ENCODE data around the gene CENPO. TPM values are rescaled to one million over a fixed set of nuclear protein-coding genes. Genes with fewer than 3 reads are reported as not detected.

Gene CENPO
- total and polyA plus RNA-seq, 2 of the 4 experiments (the other 2 are of a cell fraction): 20.1 to 27.2 TPM

- no peaks in the 10 kb centered on the region for H3K4me1 ChIP-seq (ENCODE audit: control insufficient read depth, insufficient read depth, low read length)
- ChIA-PET CTCF (no interaction called here), POLR2A (ENCODE audit: unreplicated experiment) (no interaction called here)
- no peaks in the 10 kb centered on the region for H3K27me3 ChIP-seq (ENCODE audit: control insufficient read depth, insufficient read depth, low read length)
- no peak overlapping the region for H3K14ac ChIP-seq (replicated peaks; ENCODE audit: low read depth, low read length)
- H4K20me1 ChIP-seq (ENCODE audit: insufficient read depth, low read length): no peaks in the 10 kb centered on the region
- no peak overlapping the region for H2BK120ac ChIP-seq (ENCODE audit: low read depth, low read length)
- no peak overlapping the region for H4K91ac ChIP-seq (ENCODE audit: insufficient read depth, low read depth, low read length)
- H3K4ac ChIP-seq (ENCODE audit: low read depth, low read length): no peak overlapping the region
- H3K4me2 ChIP-seq (ENCODE audit: low read depth, low read length): no peak overlapping the region
- no peak overlapping the region for H3K23ac ChIP-seq (ENCODE audit: low read depth, low read length)
- H3K9ac ChIP-seq (ENCODE audit: low read depth, low read length): no peak overlapping the region
- no peaks in the 10 kb centered on the region for H3K79me1 ChIP-seq (ENCODE audit: low read depth in 1 of 2, low read length in 2 of 2)
- H3K18ac ChIP-seq (ENCODE audit: low read depth, low read length): no peak overlapping the region
- no peak overlapping the region for H2AK9ac ChIP-seq (replicated peaks; ENCODE audit: low read depth, low read length, poor library complexity)
- in situ Hi-C loops (cut with MboI; ENCODE audit: low sequenced_read_pairs): no loop called here
- DNase-seq (no peak), ATAC-seq (ENCODE audit: low read depth) (no peak)
- BruUV-seq (replicated peaks): no TSS peak
- TF ChIP-seq FOS (IDR thresholded peaks at IDR 0.05; ENCODE audit: low read depth, low read length) (no peak), BHLHE40 (IDR thresholded peaks at IDR 0.05; ENCODE audit: low read depth, low read length) (no peak), ELK1 (IDR thresholded peaks at IDR 0.05; ENCODE audit: borderline replicate concordance, low read depth, low read length) (no peak), RCOR1 (IDR thresholded peaks at IDR 0.05; ENCODE audit: insufficient replicate concordance, low read length) (no peak), CEBPB (IDR thresholded peaks at IDR 0.05; ENCODE audit: low read depth, low read length) (no peak), RAD21 (IDR thresholded peaks at IDR 0.05; ENCODE audit: low read length) (no peak), SMC3 (IDR thresholded peaks at IDR 0.05; ENCODE audit: low read depth, low read length) (no peak), POLR2A (IDR thresholded peaks at IDR 0.05; ENCODE audit: low read depth, low read length) (no peak), CHD1 (IDR thresholded peaks at IDR 0.05; ENCODE audit: low read depth, low read length) (no peak), MAFK (IDR thresholded peaks at IDR 0.05; ENCODE audit: low read depth, low read length) (no peak), USF2 (IDR thresholded peaks at IDR 0.05; ENCODE audit: low read depth, low read length) (no peak), NFE2L2 (IDR thresholded peaks at IDR 0.05; ENCODE audit: low read depth, low read length) (no peak), RFX5 (IDR thresholded peaks at IDR 0.05; ENCODE audit: low read depth, low read length) (no peak), MAZ (IDR thresholded peaks at IDR 0.05; ENCODE audit: borderline replicate concordance, low read depth, low read length) (no peak), CTCF (conservative IDR thresholded peaks at IDR 0.05; ENCODE audit: low read depth, low read length) (no peak)
- no peak overlapping the region for H4K5ac ChIP-seq (ENCODE audit: low read depth, low read length)
- intact Hi-C loops (cut with micrococcal nuclease): loop anchor here (10.0 kb wide), 2 partner anchors 289 to 359 kb away; no protein-coding TSS in a partner anchor
- no peaks in the 10 kb centered on the region for H3K9me3 ChIP-seq (ENCODE audit: control insufficient read depth, insufficient read depth, low read length)
- no peak overlapping the region for H2AFZ ChIP-seq (replicated peaks; ENCODE audit: low read length, poor library complexity)
- no peak overlapping the region for H3K27ac ChIP-seq (ENCODE audit: insufficient read depth, low read length)
- peaks cover 44% of the 10 kb centered on the region for H3K36me3 ChIP-seq (ENCODE audit: control insufficient read depth, insufficient read depth, low read length)
- no peak overlapping the region for H2BK5ac ChIP-seq (ENCODE audit: low read depth, low read length, poor library complexity, severe bottlenecking)
- no peak overlapping the region for H2BK20ac ChIP-seq (ENCODE audit: low read depth, low read length)
- H2BK15ac ChIP-seq (ENCODE audit: low read depth, low read length): no peak overlapping the region
- H3K9me1 ChIP-seq (ENCODE audit: insufficient read depth, low read length): 0 out of 2 replicates have a peak, but pooled peaks cover 3% of the 10 kb centered on the region
- dilution Hi-C loops (cut with HindIII; ENCODE audit: low sequenced_read_pairs, unreplicated experiment): no loop called here
- no peak overlapping the region for H3K4me3 ChIP-seq (ENCODE audit: insufficient read depth, low read depth, low read length)
- no peak overlapping the region for H2AK5ac ChIP-seq (ENCODE audit: low read depth, low read length)
- 100% methylated on average over 1 of the region's 8 CpGs; no CpG with 5 or more reads in 1 of the 2 experiments for WGBS, 2 experiments (ENCODE audit: extremely low coverage in 2 of 2, insufficient read length in 1 of 2)
- H4K8ac ChIP-seq (ENCODE audit: low read depth in 2 of 2, low read length in 2 of 2): no peak overlapping the region
- H3K56ac ChIP-seq (ENCODE audit: extremely low read depth, insufficient read depth, low read length): no peak overlapping the region
These were observed 43.0 kb downstream of the CENPO start for GRCh38 chr2:24836206-24836605.
